HepG2 (cell line): Measurements from ENCODE around the gene ENDOG. TPM values are rescaled to one million over a fixed set of nuclear protein-coding genes. Genes with fewer than 3 reads are reported as not detected.

Experiments used
- HCFC1 ChIP-seq: fragments of 150-350 bp; IDR thresholded peaks from 2 replicates; pipeline ENCODE4 v1.6.1; 2014; ENCODE audit warnings: low read depth, low read length
- KLF12 ChIP-seq: sonication (generic); formaldehyde crosslinking; IDR thresholded peaks from 2 replicates; pipeline ENCODE4 v1.4.0; 2020; ENCODE audit warnings: missing genetic modification reagents, borderline replicate concordance
- MXI1 ChIP-seq: IDR thresholded peaks from 3 replicates; pipeline ENCODE4 v1.6.1; 2012; ENCODE audit warnings: low read depth, low read length, inconsistent platforms, borderline replicate concordance
- MYPOP ChIP-seq: sonication (generic); formaldehyde crosslinking; IDR thresholded peaks from 2 replicates; pipeline ENCODE4 v1.8.1; 2023; ENCODE audit warnings: mild to moderate bottlenecking, moderate library complexity, missing genetic modification reagents
- NBN ChIP-seq: fragments of 450-650 bp; conservative IDR thresholded peaks from 2 replicates; pipeline ENCODE4 v1.6.1; 2017
- PHF21A ChIP-seq: sonication (generic); formaldehyde crosslinking; IDR thresholded peaks from 2 replicates; pipeline ENCODE4 v1.5.0; 2020; ENCODE audit warnings: mild to moderate bottlenecking, missing genetic modification reagents
- PLSCR1 ChIP-seq: sonication (generic); formaldehyde crosslinking; IDR thresholded peaks from 2 replicates; pipeline ENCODE4 v1.5.0; 2020; ENCODE audit warnings: missing genetic modification reagents, mild to moderate bottlenecking, borderline replicate concordance
- PPARG ChIP-seq: conservative IDR thresholded peaks from 2 replicates; pipeline ENCODE4 v1.6.1; 2016; ENCODE audit warnings: missing biosample characterization, missing genetic modification reagents
- PREB ChIP-seq: sonication (generic); formaldehyde crosslinking; IDR thresholded peaks from 2 replicates; pipeline ENCODE4 v1.4.0; 2020; ENCODE audit warnings: missing genetic modification reagents
- SPEN ChIP-seq: sonication (generic); formaldehyde crosslinking; IDR thresholded peaks from 2 replicates; pipeline ENCODE4 v1.5.1; 2020; ENCODE audit warnings: low read depth, mild to moderate bottlenecking, missing genetic modification reagents
- SRSF1 ChIP-seq: fragments of 200-400 bp; formaldehyde crosslinking; optimal IDR thresholded peaks from 2 replicates; pipeline ENCODE3; 2017; ENCODE audit warnings: mild to moderate bottlenecking, low read depth, low read length, moderate library complexity
- THYN1 ChIP-seq: sonication (generic); formaldehyde crosslinking; IDR thresholded peaks from 2 replicates; pipeline ENCODE4 v1.8.1; 2023; ENCODE audit warnings: low read depth, mild to moderate bottlenecking, moderate library complexity, missing genetic modification reagents, borderline replicate concordance
- TOPORS ChIP-seq: sonication (generic); formaldehyde crosslinking; IDR thresholded peaks from 2 replicates; pipeline ENCODE4 v1.8.0; 2023; ENCODE audit warnings: mild to moderate bottlenecking, missing genetic modification reagents
- ZIK1 ChIP-seq: sonication (generic); formaldehyde crosslinking; IDR thresholded peaks from 2 replicates; pipeline ENCODE4 v1.5.0; 2020; ENCODE audit warnings: mild to moderate bottlenecking, low read depth, missing genetic modification reagents, borderline replicate concordance
- ZNF274 ChIP-seq: sonication (generic); formaldehyde crosslinking; IDR thresholded peaks from 2 replicates; pipeline ENCODE4 v1.5.1; 2020; ENCODE audit warnings: mild to moderate bottlenecking, missing genetic modification reagents
- ZNF34 ChIP-seq: sonication (generic); formaldehyde crosslinking; IDR thresholded peaks from 2 replicates; pipeline ENCODE4 v1.4.0; 2020; ENCODE audit warnings: mild to moderate bottlenecking, missing genetic modification reagents, borderline replicate concordance
- ZNF430 ChIP-seq: sonication (generic); formaldehyde crosslinking; IDR thresholded peaks from 2 replicates; pipeline ENCODE4 v1.9.0; 2021; ENCODE audit warnings: mild to moderate bottlenecking, missing genetic modification reagents
- ZNF580 ChIP-seq: IDR thresholded peaks from 2 replicates; pipeline ENCODE4 v1.6.1; 2016; ENCODE audit warnings: low read depth, borderline replicate concordance
- ZNF710 ChIP-seq: sonication (generic); formaldehyde crosslinking; IDR thresholded peaks from 2 replicates; pipeline ENCODE4 v1.5.0; 2020; ENCODE audit warnings: mild to moderate bottlenecking, missing genetic modification reagents, borderline replicate concordance
- ZNF777 ChIP-seq: sonication (generic); formaldehyde crosslinking; IDR thresholded peaks from 2 replicates; pipeline ENCODE4 v1.4.0; 2020; ENCODE audit warnings: missing genetic modification reagents
- ZNF83 ChIP-seq: sonication (generic); formaldehyde crosslinking; IDR thresholded peaks from 2 replicates; pipeline ENCODE4 v1.4.0; 2020; ENCODE audit warnings: missing genetic modification reagents, mild to moderate bottlenecking, borderline replicate concordance
- polyA plus RNA-seq, 8 experiments: library from polyadenylated mRNA; depleted of rRNA in 3 of 8; stranded (reverse) in 7 of 8; unstranded in 1 of 8; fragments of >200 nt; fragmentation: Illumina TruSeq in 4 of 8; extraction: Trizol in 4 of 8; gene quantifications; 2 replicates each; pipeline versions ENCODE4 v1.2.1 to v1.2.3, GENCODE V29; 2011 to 2016; ENCODE audit warnings: low read depth in 4 of 8, missing spikeins in 1 of 8, mixed read lengths in 1 of 8; ENCODE audit not compliant: insufficient read depth in 1 of 8
- total RNA-seq, 5 experiments: library from RNA; depleted of rRNA; stranded (reverse); fragments of >200 nt; fragmentation: Illumina TruSeq; extraction: Trizol; gene quantifications; 2 replicates each; pipeline ENCODE4 v1.2.3, GENCODE V29; 2016; ENCODE audit warnings: low read depth in 1 of 5

ENDOG gene
- total and polyA plus RNA-seq, 2 of the 13 experiments (the other 11 are each of a cell fraction or from before 2014, with no cell fraction given): 26.3 to 28.8 TPM

GRCh38 chr9:128771745-128772519 is 46.4 kb upstream of the ENDOG start, which contains the start of gene ZER1 (continued):
- TF ChIP-seq PHF21A (CRISPR knock-in tag) (peak; percentile 84), SPEN (CRISPR knock-in tag) (peak; percentile 94), NBN (no peak), ZIK1 (CRISPR knock-in tag) (peak; percentile 80; the same call in 1 of the 2 replicates), ZNF83 (peak; percentile 56; the same call in 1 of the 2 replicates), SRSF1 (no peak), ZNF274 (CRISPR knock-in tag) (peak; percentile 86; the same call in 1 of the 2 replicates), PREB (CRISPR knock-in tag) (no peak), ZNF34 (no peak), KLF12 (CRISPR knock-in tag) (peak; percentile 81; the same call in 1 of the 2 replicates), ZNF580 (CRISPR knock-in tag) (peak; percentile 83; the same call in 1 of the 2 replicates), ZNF710 (peak; percentile 26; the same call in 1 of the 2 replicates), ZNF430 (CRISPR knock-in tag) (peak; percentile 83), TOPORS (CRISPR knock-in tag) (peak; percentile 87; the same call in 1 of the 2 replicates), PLSCR1 (CRISPR knock-in tag) (no peak), MYPOP (peak; percentile 84), THYN1 (CRISPR knock-in tag) (no peak), MXI1 (peak; percentile 82; the same call in 1 of the 3 replicates), PPARG (CRISPR knock-in tag) (peak; percentile 67; the same call in 1 of the 2 replicates), ZNF777 (CRISPR knock-in tag) (no peak), HCFC1 (peak; percentile 69)
